Left forelimb (tissue), 1 donor: Measurements from ENCODE around the gene ASB3.

ENCODE experiments used
- DNase-seq: peaks from one replicate; pipeline ENCODE4 v3.0.0-alpha.2; 2018; ENCODE audit warnings: low spot score

Gene ASB3

GRCh38 chr2:53654396-53654795 lies 132.4 kb downstream of the ASB3 start:
- DNase-seq: no peak

- DNase-seq: no peak
Observed at GRCh38 chr2:53652131-53652530, 134.6 kb downstream of the ASB3 start.

- DNase-seq: no peak
Observed at GRCh38 chr2:53646788-53647187, 140.0 kb downstream of the ASB3 start.

GRCh38 chr2:53641290-53641689 lies 145.5 kb downstream of the ASB3 start:
- no peak for DNase-seq

GRCh38 chr2:53640466-53640865 lies 146.3 kb downstream of the ASB3 start:
- DNase-seq: no peak

- DNase-seq: no peak
Observed at GRCh38 chr2:53636596-53636995, 150.2 kb downstream of the ASB3 start.

- DNase-seq: no peak
Observed at GRCh38 chr2:53636109-53636508, 150.6 kb downstream of the ASB3 start.

GRCh38 chr2:53635694-53636093 lies 151.1 kb downstream of the ASB3 start:
- DNase-seq: no peak

- DNase-seq: no peak
Observed at GRCh38 chr2:53633441-53633840, 153.3 kb downstream of the ASB3 start.

- DNase-seq: no peak
Observed at GRCh38 chr2:53632714-53633113, 154.0 kb downstream of the ASB3 start.

- DNase-seq: no peak
Observed at GRCh38 chr2:53632126-53632460, 154.7 kb downstream of the ASB3 start.

GRCh38 chr2:53631313-53632125 lies 155.2 kb downstream of the ASB3 start:
- no peak for DNase-seq

GRCh38 chr2:53630026-53630606 lies 156.6 kb downstream of the ASB3 start:
- DNase-seq: no peak

GRCh38 chr2:53629501-53629900 lies 157.3 kb downstream of the ASB3 start:
- DNase-seq: no peak

GRCh38 chr2:53629001-53629400 lies 157.8 kb downstream of the ASB3 start:
- DNase-seq: no peak

- DNase-seq: no peak
Observed at GRCh38 chr2:53622141-53622540, 164.6 kb downstream of the ASB3 start.

- no peak for DNase-seq
Observed at GRCh38 chr2:53620981-53621380, 165.8 kb downstream of the ASB3 start.
